Stimulated activated CD4-positive, alpha-beta T cell treated with anti-CD3 and anti-CD28 coated beads, Interleukin-12 subunit alpha, Interleukin-12 subunit beta, amount 100 ng/mL, for 24 hours (primary cell): Measurements from ENCODE around the gene HCN3.
"Not testable (repeated sequence)": the region's sequence is repeated elsewhere in the genome, so short reads cannot be mapped to it uniquely, and the experiment has no call there.

ENCODE experiments used
- DNase-seq, 2 experiments: peaks; one replicate each; pipeline ENCODE4 v3.0.0-alpha.2; 2020; ENCODE audit warnings: low read depth in 2 of 2

The HCN3 gene

DNA sequence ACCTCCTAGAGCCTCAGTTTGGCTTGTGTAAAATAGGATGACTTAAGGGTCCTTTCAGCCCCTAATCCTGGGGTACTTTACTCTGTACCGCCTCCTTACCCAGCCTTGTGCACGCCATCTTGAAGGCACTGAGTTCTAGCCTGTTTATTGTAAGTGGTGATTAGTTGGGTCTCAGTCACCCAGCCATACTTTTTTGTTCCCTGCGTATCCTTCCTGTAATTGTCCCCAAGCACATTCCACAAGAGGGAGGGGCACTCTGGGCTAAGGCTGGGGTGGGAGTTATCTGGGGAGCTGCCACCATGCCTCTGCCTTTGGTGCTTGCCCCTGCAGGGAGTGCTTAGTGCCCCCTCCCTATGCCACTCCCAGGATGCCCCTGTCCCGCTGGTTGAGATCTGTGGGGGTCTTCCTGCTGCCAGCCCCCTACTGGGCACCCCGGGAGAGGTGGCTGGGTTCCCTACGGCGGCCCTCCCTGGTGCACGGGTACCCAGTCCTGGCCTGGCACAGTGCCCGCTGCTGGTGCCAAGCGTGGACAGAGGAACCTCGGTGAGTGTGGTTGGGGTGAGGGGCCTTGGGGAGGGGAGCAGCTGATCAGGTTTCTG is 32.3 kb downstream of the HCN3 start:
- no peak for DNase-seq

DNA sequence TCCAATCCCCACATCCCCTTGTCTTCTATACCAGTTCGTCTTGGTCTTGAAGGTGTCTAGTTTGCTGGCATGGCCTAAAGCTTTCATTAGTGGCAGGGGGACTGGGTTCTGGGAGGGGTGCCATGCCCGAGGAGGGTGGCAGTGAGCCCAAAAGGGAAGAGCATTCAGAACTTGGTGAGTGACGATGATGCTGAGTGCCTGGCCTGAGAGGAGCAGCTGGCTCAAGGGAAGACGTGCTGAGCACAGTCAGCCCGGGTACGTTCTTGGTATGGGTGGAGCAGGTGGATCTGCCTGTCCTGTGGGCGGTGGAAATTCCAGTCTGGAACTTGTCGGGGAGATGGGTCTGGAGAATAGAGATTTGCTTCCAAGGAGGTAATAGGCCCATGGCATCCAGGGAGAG is 36.0 kb downstream of the HCN3 start:
- DNase-seq, result no peak

DNA sequence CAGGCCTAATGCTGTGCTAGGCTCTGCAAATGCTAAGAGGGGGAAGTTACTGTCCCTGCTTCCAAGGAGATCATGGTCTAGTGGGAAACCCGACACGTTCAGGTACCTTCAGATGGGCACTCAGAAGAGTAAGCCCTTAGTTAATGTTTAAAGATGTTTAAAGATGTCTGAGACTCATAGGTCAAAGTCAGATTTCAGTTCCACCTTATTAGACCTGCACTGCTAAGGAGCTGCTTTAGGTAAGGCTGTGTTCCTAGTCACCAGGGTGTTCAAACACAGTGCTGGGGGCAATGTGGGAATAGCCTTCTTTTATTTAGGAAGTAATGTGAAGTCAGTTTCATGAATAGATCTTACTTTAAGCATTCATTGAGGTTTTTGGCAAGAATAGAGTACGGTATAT is 39.7 kb downstream of the HCN3 start:
- DNase-seq, result no peak

DNA sequence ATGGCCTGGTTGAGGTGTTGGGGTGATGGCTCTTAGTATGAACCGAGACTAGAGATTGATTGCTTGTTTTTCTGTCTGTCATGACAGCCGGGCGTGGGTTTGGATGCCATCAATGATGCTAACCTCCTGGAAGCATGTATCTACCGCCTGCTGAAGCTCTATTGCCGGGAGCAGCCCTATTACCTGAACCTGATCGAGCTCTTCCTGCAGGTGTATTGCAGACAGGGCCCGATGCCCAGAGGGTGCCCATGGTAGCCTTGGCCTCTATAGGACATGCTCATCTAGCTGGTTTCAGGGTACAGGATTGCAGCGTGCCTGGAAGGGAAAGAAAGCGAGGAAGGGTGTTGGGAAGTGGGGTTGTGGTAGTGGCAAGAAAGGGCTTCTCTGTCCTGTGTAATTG is 40.8 kb downstream of the HCN3 start:
- DNase-seq, result no peak

DNA sequence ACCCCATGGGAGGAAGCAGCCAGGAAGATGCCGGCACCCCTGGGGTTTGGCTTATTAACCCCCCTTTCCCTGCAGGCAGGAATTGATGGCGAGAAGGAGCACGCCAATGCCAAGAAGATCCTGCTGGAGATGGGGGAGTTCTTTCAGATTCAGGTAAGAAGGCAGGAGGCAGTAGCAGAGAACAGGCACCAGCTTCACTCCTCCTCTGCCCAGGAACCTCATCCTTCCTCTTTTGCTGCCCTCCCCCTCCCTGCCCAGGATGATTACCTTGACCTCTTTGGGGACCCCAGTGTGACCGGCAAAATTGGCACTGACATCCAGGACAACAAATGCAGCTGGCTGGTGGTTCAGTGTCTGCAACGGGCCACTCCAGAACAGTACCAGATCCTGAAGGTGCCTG is 42.3 kb downstream of the HCN3 start:
- no peak for DNase-seq

DNA sequence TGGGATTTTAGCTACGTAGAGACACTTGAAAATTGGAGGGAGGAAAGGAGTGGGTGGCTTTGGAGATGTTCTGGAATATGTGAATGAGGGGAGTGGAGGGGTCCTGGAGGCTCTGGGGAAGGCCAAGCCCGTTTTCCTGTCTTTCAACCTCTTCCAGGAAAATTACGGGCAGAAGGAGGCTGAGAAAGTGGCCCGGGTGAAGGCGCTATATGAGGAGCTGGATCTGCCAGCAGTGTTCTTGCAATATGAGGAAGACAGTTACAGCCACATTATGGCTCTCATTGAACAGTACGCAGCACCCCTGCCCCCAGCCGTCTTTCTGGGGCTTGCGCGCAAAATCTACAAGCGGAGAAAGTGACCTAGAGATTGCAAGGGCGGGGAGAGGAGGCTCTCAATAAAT is 43.0 kb downstream of the HCN3 start:
- no peak for DNase-seq

DNA sequence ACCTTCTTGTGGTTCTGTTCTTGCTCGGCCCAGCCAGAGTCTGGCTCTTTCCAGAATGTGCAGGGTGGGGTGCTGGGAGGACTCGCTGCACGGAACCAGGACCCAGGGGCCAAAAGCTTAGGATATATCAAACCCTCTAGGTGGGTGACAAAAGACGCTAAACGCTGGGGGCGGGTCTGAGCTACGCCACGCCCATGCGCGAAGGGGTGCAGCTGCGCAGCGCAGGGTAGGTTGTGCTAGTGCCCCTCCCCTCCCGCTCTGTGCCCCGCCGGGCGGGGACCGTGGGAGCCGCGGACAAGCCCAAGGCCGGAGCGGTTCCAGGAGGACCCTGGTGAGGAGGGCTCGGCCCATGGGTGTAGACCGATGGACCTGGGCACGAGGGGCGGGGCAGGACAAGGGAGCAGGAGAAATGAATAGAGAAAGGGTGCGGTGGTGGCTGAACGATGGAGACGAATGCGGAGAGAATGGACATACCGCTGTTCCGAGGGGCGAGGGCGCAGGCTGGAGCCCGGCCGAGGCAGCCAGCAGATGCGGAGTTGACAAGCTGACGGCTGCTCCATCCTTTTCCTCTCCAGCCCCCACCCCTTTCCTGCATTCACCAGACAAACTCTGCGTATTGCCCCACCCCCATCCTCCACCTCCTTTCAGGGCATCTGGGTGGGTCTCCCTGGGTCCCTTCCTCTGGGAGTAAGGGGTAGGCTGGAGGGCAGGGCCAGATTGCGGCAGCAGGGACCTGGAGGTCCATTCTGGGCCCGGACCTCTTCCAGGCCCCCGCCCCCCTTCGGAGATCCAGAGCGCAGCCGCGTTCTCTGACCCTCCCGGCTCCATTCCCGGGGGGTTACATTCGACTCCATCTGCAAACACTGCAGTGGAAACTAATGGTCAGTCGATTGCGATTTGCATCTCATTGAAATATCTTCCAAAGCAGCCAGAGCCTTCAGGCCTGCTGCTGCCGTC is 43.7 kb downstream of the HCN3 start, which contains the start of gene RUSC1:
Gene RUSC1, plus strand, starts transcription at position 234 of the 957 bp plus-strand sequence. CDS start 880 bp downstream, outside the sequence.
- peak; percentile 55 to 68 for DNase-seq

DNA sequence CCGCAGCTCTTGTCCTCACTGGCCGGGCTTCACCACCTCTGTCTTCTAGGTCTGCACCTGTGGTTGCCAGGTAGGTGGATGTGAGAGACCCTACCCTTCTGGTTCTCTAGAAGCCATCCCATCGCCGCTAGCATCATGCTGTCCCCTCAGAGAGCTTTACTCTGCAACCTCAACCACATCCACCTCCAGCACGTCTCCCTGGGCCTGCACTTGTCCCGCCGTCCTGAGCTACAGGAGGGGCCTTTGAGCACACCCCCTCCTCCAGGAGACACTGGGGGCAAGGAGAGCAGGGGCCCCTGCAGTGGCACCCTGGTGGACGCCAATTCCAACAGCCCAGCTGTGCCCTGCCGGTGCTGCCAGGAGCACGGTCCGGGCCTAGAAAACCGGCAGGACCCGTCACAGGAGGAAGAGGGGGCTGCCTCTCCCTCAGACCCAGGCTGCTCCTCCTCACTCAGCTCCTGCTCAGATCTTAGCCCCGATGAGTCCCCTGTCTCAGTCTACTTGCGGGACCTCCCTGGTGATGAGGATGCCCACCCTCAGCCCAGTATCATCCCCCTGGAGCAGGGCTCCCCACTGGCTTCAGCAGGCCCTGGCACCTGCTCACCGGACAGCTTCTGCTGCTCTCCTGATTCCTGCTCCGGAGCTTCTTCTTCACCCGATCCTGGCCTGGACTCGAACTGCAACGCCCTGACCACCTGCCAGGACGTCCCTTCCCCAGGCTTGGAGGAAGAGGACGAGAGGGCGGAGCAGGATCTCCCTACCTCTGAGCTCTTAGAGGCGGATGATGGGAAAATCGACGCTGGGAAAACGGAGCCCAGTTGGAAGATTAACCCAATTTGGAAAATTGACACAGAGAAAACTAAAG is 44.6 kb downstream of the HCN3 start:
- no peak for DNase-seq

DNA sequence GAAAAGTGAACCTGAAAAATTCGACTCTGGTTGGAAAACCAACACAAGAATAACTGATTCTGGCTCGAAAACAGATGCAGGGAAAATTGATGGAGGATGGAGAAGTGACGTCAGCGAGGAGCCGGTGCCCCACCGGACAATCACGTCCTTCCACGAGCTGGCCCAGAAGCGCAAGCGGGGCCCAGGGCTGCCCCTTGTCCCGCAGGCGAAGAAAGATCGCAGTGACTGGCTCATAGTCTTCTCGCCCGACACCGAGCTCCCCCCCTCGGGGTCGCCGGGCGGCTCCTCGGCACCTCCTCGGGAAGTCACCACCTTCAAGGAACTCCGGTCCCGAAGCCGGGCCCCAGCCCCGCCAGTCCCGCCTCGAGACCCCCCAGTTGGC is 45.3 kb downstream of the HCN3 start:
- no peak for DNase-seq

DNA sequence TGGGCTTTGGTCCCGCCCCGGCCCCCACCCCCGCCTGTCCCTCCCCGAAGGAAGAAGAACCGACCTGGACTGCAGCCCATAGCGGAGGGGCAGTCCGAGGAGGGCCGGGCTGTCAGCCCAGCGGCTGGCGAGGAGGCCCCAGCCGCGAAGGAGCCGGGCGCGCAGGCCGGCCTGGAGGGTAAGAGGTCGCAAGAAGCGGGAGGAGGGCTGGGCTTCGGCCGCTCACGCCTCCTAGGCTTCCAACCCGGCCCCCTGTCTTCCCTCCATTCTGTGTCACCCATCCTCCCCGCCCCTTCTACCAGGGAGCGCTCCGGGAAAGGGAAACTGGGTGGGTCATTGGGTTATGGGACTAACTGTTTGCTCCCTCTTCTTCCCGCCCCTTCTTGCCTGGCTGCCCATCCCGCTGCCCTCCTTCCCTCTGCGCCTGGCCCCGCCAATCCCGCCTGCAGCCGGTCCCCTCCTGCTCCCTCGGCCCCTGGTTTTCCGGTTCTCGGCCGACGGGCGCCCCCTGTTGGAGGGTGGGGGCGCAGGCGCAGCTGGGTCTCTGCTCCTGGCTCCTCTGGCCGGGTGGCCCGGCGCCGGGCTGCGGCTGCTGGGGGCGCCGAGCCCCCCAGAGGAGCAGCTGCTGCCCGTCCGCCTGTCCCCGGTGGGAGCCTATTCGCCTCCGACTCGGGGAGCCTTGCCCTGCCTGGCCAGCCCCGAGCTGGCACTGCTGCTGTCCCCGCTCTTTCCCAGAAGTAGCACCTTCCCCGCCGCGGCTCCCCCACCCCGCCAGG is 45.9 kb downstream of the HCN3 start:
- DNase-seq, result peak; percentile 70 to 85

DNA sequence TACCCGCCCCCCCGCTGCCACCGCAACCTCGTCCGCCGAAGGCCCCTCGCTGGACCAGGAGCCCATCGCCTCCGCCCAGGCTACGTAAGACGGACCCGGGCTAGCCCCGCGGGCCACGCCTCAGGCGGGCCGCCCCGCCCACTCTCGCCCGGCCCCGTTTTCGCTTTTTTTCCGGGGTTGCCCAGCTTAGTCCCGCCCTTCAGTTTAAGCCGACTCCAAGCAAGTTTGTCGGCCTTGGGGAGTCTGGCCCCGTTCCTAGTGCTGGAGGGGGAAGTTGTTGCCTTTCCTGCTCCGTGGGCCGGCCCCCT is 46.4 kb downstream of the HCN3 start:
- DNase-seq, result peak; percentile 70 to 81

DNA sequence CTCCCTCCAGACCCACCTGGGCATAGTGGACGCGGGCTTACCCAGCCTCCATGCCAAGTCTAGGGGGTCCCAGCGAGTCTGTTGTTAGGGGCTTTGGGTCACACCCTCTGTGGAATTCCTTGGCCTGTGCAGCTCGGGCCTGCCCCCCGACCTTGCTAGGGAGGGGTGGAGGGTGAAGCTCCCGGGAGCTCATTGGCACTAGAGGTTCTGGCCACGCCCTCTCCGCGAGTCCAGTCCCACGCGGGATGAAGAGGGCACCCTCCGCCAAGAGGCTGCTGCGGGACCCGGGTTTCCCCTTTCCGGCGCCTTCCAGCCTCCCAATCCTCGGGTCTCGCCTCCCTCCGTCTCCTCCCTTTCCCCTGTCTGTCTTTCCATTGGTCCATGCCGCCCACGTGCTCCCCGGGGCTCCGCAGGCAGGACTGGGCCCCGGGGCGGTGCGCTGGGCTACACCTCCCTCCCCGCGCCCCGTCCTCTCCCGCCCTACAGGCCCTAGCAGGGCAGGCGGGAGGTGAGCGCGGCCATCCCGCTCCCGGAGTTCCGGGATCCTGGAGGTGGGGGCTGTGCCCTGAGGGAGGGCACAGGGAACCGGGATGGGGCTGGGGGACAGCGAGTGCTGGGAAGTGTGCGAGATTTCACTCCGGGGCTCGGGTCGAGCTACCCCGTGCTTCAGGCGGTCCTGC is 46.9 kb downstream of the HCN3 start:
- peak; percentile 79 to 94 for DNase-seq

DNA sequence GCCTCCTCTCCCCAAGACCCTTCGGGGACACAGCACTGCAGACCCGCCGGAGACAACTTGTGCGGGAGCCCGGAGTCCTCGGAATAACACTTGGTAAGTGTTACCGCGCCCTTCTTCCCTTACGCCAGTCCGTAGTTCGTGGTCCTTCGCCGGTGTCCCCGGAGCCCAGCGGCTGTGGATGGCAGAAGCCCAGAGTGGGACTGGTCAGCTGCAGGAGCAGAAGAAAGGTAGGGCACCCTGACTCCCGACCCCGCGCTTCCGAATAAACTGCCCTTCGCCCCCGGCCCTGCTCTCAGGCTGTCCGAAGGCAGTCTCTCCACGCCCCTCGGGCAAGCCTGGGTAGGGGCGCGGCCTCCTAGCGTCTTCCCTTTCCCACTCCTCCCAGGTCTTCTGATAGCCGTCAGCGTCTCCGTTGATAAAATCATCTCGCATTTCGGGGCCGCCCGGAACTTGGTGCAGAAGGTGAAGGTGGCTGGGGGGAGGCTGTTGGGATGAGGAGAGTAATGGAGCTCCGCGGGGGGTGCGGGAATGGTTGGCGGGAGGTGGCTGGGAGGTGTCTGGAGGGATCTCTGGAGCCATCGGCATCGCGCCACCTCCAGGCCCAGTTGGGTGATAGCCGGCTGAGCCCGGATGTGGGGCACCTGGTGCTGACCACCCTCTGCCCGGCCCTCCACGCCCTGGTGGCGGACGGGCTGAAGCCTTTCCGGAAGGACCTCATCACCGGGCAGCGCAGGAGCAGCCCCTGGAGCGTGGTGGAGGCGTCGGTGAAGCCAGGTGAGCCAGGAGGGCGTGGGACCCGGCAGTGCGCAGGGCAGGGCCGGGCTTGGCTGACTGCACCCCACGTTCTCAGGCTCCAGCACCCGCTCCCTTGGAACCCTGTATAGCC is 47.7 kb downstream of the HCN3 start:
- DNase-seq, result no peak

DNA sequence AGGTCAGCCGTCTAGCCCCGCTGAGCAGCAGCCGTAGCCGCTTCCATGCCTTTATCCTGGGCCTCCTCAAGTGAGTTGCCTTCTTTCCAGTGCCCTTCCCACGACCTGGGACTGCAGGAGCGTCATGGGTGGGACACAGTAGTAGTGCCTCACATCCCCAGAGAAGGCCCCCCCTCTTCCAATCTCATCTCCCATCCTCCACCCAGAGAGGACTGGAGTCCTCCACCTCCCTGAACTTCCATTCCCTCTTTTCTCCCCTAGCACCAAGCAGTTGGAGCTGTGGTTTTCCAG is 48.3 kb downstream of the HCN3 start:
- DNase-seq, result no peak

DNA sequence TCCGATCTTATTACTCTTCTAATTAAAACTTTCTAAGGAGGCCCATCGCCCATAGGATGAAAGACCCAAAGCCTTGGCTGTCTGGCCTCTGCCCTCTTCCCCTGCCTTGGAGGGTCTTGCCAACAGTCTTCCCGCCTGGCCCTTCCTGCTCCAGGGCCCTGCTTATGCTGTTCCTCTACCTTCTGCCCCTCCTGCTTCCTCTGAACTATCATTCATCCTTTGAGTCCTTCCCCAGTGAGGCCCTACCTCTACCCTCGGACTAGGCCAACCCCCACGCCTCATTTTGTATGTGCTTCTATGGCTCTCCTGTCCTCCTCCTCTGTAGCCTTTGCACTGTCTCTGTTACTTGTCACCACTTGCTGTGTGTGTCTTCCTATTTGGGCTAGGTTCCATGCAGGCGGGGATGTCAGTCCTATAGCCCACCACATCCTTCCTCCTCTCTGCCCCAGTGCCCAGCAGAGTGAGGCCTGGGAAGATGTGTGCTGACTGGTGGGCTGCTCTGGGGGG is 48.8 kb downstream of the HCN3 start:
- DNase-seq, result no peak

DNA sequence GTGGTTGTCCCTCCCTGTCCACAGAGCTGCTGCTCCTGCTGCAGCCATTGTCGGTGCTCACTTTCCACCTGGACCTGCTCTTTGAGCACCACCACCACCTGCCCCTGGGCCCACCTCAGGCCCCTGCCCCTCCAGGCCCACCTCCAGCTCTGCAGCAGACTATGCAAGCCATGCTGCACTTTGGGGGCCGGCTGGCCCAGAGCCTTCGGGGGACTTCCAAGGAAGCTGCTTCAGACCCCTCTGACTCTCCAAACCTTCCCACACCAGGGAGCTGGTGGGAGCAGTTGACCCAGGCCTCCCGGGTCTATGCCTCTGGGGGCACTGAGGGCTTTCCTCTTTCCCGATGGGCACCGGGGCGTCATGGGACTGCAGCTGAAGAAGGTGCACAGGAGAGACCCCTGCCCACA is 49.4 kb downstream of the HCN3 start:
- DNase-seq, result no peak

DNA sequence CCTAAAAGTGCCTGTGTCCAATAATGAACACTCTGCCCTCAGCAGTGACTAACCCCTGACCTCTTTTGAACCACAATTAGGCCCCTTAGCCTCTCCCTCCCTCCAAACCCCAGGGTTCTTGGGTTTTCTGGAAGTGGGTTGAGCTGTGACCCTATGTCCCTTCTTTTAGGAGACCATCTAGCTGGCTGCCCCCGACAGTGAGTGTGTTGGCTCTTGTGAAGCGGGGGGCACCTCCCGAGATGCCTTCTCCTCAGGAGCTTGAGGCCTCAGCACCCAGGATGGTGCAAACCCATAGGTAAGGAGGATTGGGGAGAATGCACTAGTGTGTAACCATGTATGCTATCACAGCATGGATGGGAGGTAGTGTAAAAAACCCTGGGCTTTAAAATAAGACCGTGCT is 50.7 kb downstream of the HCN3 start:
- no peak for DNase-seq

DNA sequence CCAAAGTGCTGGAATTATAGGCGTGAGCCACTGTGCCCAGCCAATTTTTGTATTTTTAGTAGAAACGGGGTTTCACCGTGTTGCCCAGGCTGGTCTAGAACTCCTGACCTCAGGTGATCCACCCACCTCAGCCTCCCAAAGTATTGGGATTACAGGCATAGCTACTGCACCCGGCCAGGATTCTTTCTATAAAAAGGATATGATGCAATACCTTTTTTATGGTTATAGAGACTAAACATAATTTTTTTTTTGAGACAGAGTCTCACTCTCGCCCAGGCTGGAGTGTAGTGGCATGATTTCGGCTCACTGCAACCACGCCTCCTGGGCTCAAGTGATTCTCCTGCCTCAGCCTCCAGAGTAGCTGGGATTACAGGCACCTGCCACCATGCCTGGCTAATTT is 51.6 kb downstream of the HCN3 start:
- not testable (repeated sequence) for DNase-seq

DNA sequence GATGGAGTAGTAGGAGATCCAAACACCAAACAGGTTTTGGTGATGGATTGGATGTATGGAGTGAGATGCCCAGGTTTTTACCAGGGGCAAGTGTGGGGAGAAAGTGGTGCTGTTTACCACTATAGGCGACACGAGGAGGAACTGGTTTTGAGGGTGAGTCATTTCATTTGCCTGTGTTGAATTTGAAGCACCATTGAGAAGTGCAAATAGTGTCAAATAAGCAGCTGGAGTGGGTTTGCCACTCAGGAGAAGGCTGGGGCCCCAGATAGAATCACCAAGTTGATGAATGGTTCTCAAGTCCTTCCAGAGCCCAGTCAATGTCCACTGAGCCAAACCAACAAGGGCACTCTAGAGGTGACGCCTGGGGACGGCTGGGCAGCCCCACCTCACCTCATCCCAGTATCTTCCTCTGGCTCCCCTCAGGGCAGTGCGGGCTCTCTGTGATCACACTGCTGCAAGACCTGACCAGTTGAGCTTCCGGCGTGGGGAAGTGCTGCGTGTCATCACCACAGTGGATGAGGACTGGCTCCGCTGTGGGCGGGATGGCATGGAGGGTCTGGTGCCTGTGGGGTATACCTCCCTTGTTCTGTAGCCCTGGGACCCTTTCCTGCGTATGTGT is 52.8 kb downstream of the HCN3 start:
- DNase-seq, result no peak

DNA sequence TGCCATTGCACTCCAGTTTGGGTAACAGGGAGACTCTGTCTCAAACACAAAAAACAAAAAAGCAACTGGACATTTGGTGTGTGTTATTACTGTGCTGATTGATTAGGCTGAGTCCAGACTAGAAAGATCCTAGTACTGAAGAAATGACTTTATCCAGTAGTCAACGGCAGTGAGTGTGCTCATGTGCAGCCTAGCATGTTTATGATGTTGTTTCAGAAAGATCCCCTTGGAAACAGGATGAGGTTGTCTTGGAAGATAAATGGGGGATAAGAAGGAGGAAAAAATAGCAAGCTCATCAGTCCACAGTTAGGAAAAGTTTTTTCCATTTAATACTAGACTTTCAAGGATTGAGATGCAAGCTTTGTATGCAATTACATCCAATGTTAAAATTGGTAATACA is 57.7 kb downstream of the HCN3 start:
- no peak for DNase-seq
